Measurements from ENCODE around the gene ZNF20.

Gene ZNF20

GRCh38 chr19:12139885-12140544 lies at the start of gene ZNF20:
Gene ZNF20 (minus strand): TSS chr19:12140350. CDS start chr19:12140182, 168 bp downstream.
- DNase-seq (ENCODE audit: low read depth in 2 of 2, low spot score in 1 of 2): peak; percentile 74 to 78

GRCh38 chr19:12187625-12188024 lies 47.5 kb upstream of the ZNF20 start:
- no peak for DNase-seq (ENCODE audit: low read depth in 2 of 2, low spot score in 1 of 2)

- no peak for DNase-seq (ENCODE audit: low read depth in 2 of 2, low spot score in 1 of 2)
Measured at GRCh38 chr19:12180377-12180776, 40.2 kb upstream of the ZNF20 start.

- no peak for DNase-seq (ENCODE audit: low read depth in 2 of 2, low spot score in 1 of 2)
Measured at GRCh38 chr19:12166626-12167025, 26.5 kb upstream of the ZNF20 start.

GRCh38 chr19:12163826-12164225 lies 23.7 kb upstream of the ZNF20 start:
- DNase-seq (ENCODE audit: low read depth in 2 of 2, low spot score in 1 of 2): no peak

- peak; percentile 85 to 87 for DNase-seq (ENCODE audit: low read depth in 2 of 2, low spot score in 1 of 2)
Measured at GRCh38 chr19:12162882-12163806, 23.0 kb upstream of the ZNF20 start, which contains the start of gene ZNF136. Gene ZNF136 (plus strand): TSS chr19:12163096. CDS start chr19:12163204, 108 bp downstream.

GRCh38 chr19:12162513-12162881 lies 22.3 kb upstream of the ZNF20 start:
- DNase-seq (ENCODE audit: low read depth in 2 of 2, low spot score in 1 of 2): no peak

- no peak for DNase-seq (ENCODE audit: low read depth in 2 of 2, low spot score in 1 of 2)
Measured at GRCh38 chr19:12159773-12160414, 19.7 kb upstream of the ZNF20 start.

- no peak for DNase-seq (ENCODE audit: low read depth in 2 of 2, low spot score in 1 of 2)
Measured at GRCh38 chr19:12156223-12157058, 16.3 kb upstream of the ZNF20 start, which contains the start of gene ZNF625. Gene ZNF625 (minus strand): TSS chr19:12156734. CDS start chr19:12156558, 176 bp downstream.

- no peak for DNase-seq (ENCODE audit: low read depth in 2 of 2, low spot score in 1 of 2)
Measured at GRCh38 chr19:12155324-12155860, 15.2 kb upstream of the ZNF20 start.

GRCh38 chr19:12145348-12145747 lies 5.2 kb upstream of the ZNF20 start:
- DNase-seq (ENCODE audit: low read depth in 2 of 2, low spot score in 1 of 2): no peak

- DNase-seq (ENCODE audit: low read depth in 2 of 2, low spot score in 1 of 2): no peak
Measured at GRCh38 chr19:12141405-12141736, 1.2 kb upstream of the ZNF20 start.

- peak; percentile 61 to 70 for DNase-seq (ENCODE audit: low read depth in 2 of 2, low spot score in 1 of 2)
Measured at GRCh38 chr19:12140545-12141404, 625 bp upstream of the ZNF20 start.

GRCh38 chr19:12139269-12139668 lies 881 bp downstream of the ZNF20 start:
- no peak for DNase-seq (ENCODE audit: low read depth in 2 of 2, low spot score in 1 of 2)

- no peak for DNase-seq (ENCODE audit: low read depth in 2 of 2, low spot score in 1 of 2)
Measured at GRCh38 chr19:12137221-12137940, 2.8 kb downstream of the ZNF20 start.

GRCh38 chr19:12133069-12133468 lies 7.1 kb downstream of the ZNF20 start:
- DNase-seq (ENCODE audit: low read depth in 2 of 2, low spot score in 1 of 2): no peak

- no peak for DNase-seq (ENCODE audit: low read depth in 2 of 2, low spot score in 1 of 2)
Measured at GRCh38 chr19:12126707-12127106, 13.4 kb downstream of the ZNF20 start.

- no peak for DNase-seq (ENCODE audit: low read depth in 2 of 2, low spot score in 1 of 2)
Measured at GRCh38 chr19:12117201-12117970, 22.8 kb downstream of the ZNF20 start.
